GM12865 (cell line): ENCODE results near the gene PDCD11.

ENCODE experiments used
- DNase-seq: peaks from one replicate; pipeline ENCODE4 v3.0.0; 2010; ENCODE audit warnings: low read depth
- H3K4me3 ChIP-seq: 2 replicates; pipeline ENCODE4 v1.5.1; 2011; ENCODE audit warnings: mild to moderate bottlenecking, low read depth, low read length, control low read depth
- CTCF ChIP-seq: IDR thresholded peaks from 2 replicates; pipeline ENCODE4 v1.5.1; 2011; ENCODE audit warnings: low read length, control low read depth, low read depth, inconsistent platforms; ENCODE audit not compliant: insufficient read depth; ENCODE audit errors: missing control alignments

Gene PDCD11

GRCh38 chr10:103467406-103467805, 71.0 kb downstream of the PDCD11 start:
- DNase-seq = peak; percentile 94
- TF ChIP-seq CTCF = no peak
- H3K4me3 ChIP-seq = peak overlapping the region; percentile 62

GRCh38 chr10:103469201-103469600, 72.8 kb downstream of the PDCD11 start:
- TF ChIP-seq CTCF = no peak
- DNase-seq = peak; percentile 59
- no peak overlapping the region for H3K4me3 ChIP-seq

- H3K4me3 ChIP-seq = peak overlapping the region; percentile 60
- peak; percentile 98 for DNase-seq
Measured at GRCh38 chr10:103470761-103471653, 74.6 kb downstream of the PDCD11 start.

GRCh38 chr10:103472005-103472404, 75.6 kb downstream of the PDCD11 start:
- peak overlapping the region; percentile 60 for H3K4me3 ChIP-seq
- TF ChIP-seq CTCF = no peak
- DNase-seq = peak; percentile 88

More at GRCh38 chr10:103470761-103471653, 74.6 kb downstream of the PDCD11 start:
- no peak for TF ChIP-seq CTCF

- no peak overlapping the region for H3K4me3 ChIP-seq
- DNase-seq = no peak
- no peak for TF ChIP-seq CTCF
Measured at GRCh38 chr10:103473261-103473671, 76.8 kb downstream of the PDCD11 start.

- DNase-seq = no peak
Measured at GRCh38 chr10:103474077-103474476, 77.7 kb downstream of the PDCD11 start.

More at GRCh38 chr10:103474077-103474476, 77.7 kb downstream of the PDCD11 start:
- TF ChIP-seq CTCF = no peak
- no peak overlapping the region for H3K4me3 ChIP-seq
